BLaER1 treated with 17β-estradiol and CSF1 and Interleukin-3, amounts not matched to agents 10 nM and 100 nM (cell line): ENCODE results near the gene EIF2B2.
A peak's percentile ranks its signal among the peaks of the same experiment; 100 is the strongest.

ENCODE experiments used
- H3K27ac ChIP-seq, 11 experiments: shearing (Covaris generic); formaldehyde crosslinking; 2 replicates each; pipeline ENCODE4 v1.8.1; 2022
- H3K27me3 ChIP-seq, 11 experiments: shearing (Covaris generic); formaldehyde crosslinking; 2 replicates each; pipeline ENCODE4 v1.8.1; 2022
- H3K36me3 ChIP-seq, 11 experiments: shearing (Covaris generic); formaldehyde crosslinking; 2 replicates each; pipeline ENCODE4 v1.8.1; 2022
- H3K4me1 ChIP-seq, 10 experiments: shearing (Covaris generic); formaldehyde crosslinking; 2 replicates each; pipeline ENCODE4 v1.8.1; 2022
- H3K4me2 ChIP-seq, 11 experiments: shearing (Covaris generic); formaldehyde crosslinking; 2 replicates each; pipeline ENCODE4 v1.8.1; 2022
- H3K4me3 ChIP-seq, 10 experiments: shearing (Covaris generic); formaldehyde crosslinking; 2 replicates each; pipeline ENCODE4 v1.8.1; 2022
- H3K9ac ChIP-seq, 11 experiments: shearing (Covaris generic); formaldehyde crosslinking; 2 replicates each; pipeline ENCODE4 v1.8.1; 2022
- H3K9me3 ChIP-seq, 11 experiments: shearing (Covaris generic); formaldehyde crosslinking; replicated peaks in 1 of 11; 2 replicates each; pipeline ENCODE4 v1.8.1; 2022
- H4K20me1 ChIP-seq, 11 experiments: shearing (Covaris generic); formaldehyde crosslinking; 2 replicates each; pipeline ENCODE4 v1.8.1; 2022
- Cebpa-rat ChIP-seq, 11 experiments: shearing (Covaris generic); IDR thresholded peaks; 2 replicates each; pipeline ENCODE4 v1.8.1; 2022

The EIF2B2 gene

GRCh38 chr14:74965486-74966153, 37.1 kb upstream of the EIF2B2 start:
- no peak for TF ChIP-seq Cebpa-rat (IDR thresholded peaks at IDR 0.05)
- Histone ChIP-seq H3K4me3 (no peak overlapping the region), H3K27ac (no peak overlapping the region), H4K20me1 (no peaks in the 10 kb centered on the region), H3K9ac (no peak overlapping the region), H3K9me3 (no peaks in the 10 kb centered on the region), H3K4me2 (0 out of 22 replicates have a peak overlapping the region, but pooled peaks of 1 of the 11 experiments have one; percentile 7), H3K27me3 (no peaks in the 10 kb centered on the region), H3K4me1 (peaks cover 11 to 25% (median 21%) of the 10 kb centered on the region in 10 experiments; a peak in 19 of 20 replicates), H3K36me3 (no peaks in the 10 kb centered on the region)

DNA sequence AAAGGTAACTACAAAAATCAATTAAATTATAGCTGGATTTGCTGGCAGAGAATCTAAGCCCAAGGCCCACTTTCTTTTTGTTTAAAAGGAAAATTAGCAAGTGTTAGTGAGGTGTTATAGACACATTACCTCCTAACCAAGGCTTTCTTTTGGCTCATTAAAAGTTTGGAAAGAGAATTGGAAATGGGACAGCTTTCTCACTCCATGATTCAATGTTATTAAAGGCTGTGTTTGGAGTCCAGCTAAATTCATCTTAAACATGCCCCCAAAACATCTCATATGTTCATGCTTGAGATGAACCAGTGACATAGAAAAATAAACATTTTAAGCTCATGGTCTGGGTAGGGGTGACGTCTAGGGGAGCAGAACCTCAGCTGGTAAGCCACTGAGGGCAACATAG, 33.9 kb upstream of the EIF2B2 start:
- no peak overlapping the region for H3K27ac ChIP-seq
- no peak for TF ChIP-seq Cebpa-rat (IDR thresholded peaks at IDR 0.05)
- no peaks in the 10 kb centered on the region for H3K27me3 ChIP-seq
- H3K4me1 ChIP-seq, result peaks cover 10 to 18% (median 13%) of the 10 kb centered on the region in 10 experiments
- no peak overlapping the region for H3K4me3 ChIP-seq
- H4K20me1 ChIP-seq, result no peaks in the 10 kb centered on the region
- H3K9me3 ChIP-seq, result no peaks in the 10 kb centered on the region
- H3K36me3 ChIP-seq, result no peaks in the 10 kb centered on the region
- no peak overlapping the region for H3K9ac ChIP-seq
- H3K4me2 ChIP-seq, result no peak overlapping the region

- H3K9me3 ChIP-seq, result no peaks in the 10 kb centered on the region
- TF ChIP-seq Cebpa-rat (IDR thresholded peaks at IDR 0.05), result no peak
- peaks cover 12 to 33% (median 21%) of the 10 kb centered on the region in 10 experiments for H3K4me1 ChIP-seq
- H3K4me2 ChIP-seq, result peak overlapping the region; percentile 30 to 88 (median 57)
- H3K36me3 ChIP-seq, result no peaks in the 10 kb centered on the region
- H3K9ac ChIP-seq, result peak overlapping the region in 8 of 11 experiments; percentile 19 to 41 (median 28); a peak in 7 of 22 replicates
- H4K20me1 ChIP-seq, result no peaks in the 10 kb centered on the region
- H3K27ac ChIP-seq, result peak overlapping the region; percentile 28 to 67 (median 53); a peak in 17 of 22 replicates
- H3K27me3 ChIP-seq, result no peaks in the 10 kb centered on the region
- no peak overlapping the region for H3K4me3 ChIP-seq
Observed at GRCh38 chr14:74973003-74973653, 29.6 kb upstream of the EIF2B2 start.

DNA sequence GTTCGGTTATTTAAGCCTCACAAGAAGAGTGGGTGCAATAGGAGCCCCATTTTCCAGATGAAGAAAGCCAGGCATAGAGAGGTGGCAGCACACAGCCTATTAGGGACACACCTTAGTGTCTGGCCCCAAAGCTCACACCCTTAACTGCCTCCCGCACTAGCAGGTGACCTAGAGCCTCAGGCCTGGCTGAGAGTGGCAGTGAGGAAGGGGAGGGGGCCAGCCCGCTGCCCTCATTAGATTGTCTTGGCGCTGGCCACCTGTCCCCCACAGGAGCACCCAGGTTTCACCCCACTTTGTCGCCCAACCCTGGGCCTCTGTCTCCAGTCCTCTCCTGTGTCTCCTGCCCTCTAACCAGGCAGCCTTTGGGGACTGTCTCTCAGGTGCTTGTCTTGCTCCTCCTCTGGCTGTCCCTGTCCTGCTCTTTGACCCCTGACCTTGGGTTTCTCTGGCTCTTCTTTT, 28.8 kb upstream of the EIF2B2 start:
- no peaks in the 10 kb centered on the region for H4K20me1 ChIP-seq
- peaks cover 12 to 33% (median 22%) of the 10 kb centered on the region in 10 experiments for H3K4me1 ChIP-seq
- H3K9me3 ChIP-seq, result no peaks in the 10 kb centered on the region
- peak overlapping the region in 6 of 11 experiments; percentile 15 to 88 (median 68); a peak in 8 of 22 replicates for H3K4me2 ChIP-seq
- H3K27ac ChIP-seq, result peak overlapping the region in 4 of 11 experiments; percentile 42 to 67 (median 62); a peak in 6 of 22 replicates
- TF ChIP-seq Cebpa-rat (IDR thresholded peaks at IDR 0.05), result no peak
- H3K27me3 ChIP-seq, result no peaks in the 10 kb centered on the region
- H3K9ac ChIP-seq, result 0 out of 22 replicates have a peak overlapping the region, but pooled peaks of 1 of the 11 experiments have one; percentile 32
- no peak overlapping the region for H3K4me3 ChIP-seq
- no peaks in the 10 kb centered on the region for H3K36me3 ChIP-seq

- Histone ChIP-seq H3K4me1 (peaks cover 12 to 33% (median 23%) of the 10 kb centered on the region in 10 experiments), H3K36me3 (no peaks in the 10 kb centered on the region), H3K27me3 (no peaks in the 10 kb centered on the region), H3K9ac (no peak overlapping the region), H3K27ac (peak overlapping the region in 2 of 11 experiments; percentile 60 to 67; a peak in 2 of 22 replicates), H3K9me3 (no peaks in the 10 kb centered on the region), H3K4me2 (peak overlapping the region in 4 of 11 experiments; percentile 62 to 88 (median 79); a peak in 6 of 22 replicates), H4K20me1 (no peaks in the 10 kb centered on the region), H3K4me3 (no peak overlapping the region)
- TF ChIP-seq Cebpa-rat (IDR thresholded peaks at IDR 0.05), result no peak
Observed at GRCh38 chr14:74974364-74975058, 28.2 kb upstream of the EIF2B2 start.

- Histone ChIP-seq H3K9ac (no peak overlapping the region), H3K4me3 (no peak overlapping the region), H3K4me2 (peak overlapping the region in 2 of 11 experiments; percentile 75 to 88; a peak in 2 of 22 replicates)
Observed at GRCh38 chr14:74975059-74975810, 27.5 kb upstream of the EIF2B2 start.

DNA sequence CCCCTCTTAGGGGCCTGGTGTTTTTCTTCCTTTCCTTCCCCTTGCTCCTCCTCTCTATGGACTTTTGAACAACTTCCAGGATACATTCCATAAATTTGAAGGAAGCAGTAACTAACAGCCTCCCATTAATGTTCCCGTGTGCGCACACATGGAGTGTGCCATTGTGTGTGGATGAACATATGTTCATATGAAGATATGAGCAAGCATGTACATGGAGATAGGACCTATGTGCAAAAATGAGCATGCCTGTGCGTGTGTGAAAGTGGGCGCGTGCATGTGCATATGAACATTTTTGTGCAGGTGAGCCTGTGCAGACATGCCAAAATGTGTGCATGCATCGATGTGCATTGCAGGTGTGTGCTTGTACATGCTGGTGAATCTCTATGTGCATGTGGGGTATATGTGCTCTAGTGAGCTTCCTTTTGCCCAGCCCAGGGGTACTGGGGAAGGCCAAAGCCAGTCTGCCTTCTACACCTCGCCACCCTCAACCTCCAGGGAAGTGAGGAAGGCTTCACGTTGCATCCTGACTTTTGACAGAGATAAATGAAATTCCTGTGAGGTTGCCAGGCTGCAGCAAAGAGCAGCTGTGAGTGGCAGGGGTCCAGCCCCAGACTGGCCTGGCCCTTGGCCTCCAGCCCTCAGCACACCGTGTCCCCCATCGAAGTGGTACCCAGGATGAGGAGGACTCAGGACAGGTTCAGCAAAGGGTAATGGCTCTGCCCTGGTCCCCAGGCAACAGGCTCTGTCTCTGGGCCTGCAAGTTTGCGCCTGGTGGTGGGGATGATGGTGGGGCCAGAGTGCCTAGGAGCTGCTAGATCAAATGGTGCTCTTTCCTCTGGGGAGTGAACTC, 26.2 kb upstream of the EIF2B2 start:
- Histone ChIP-seq H3K9me3 (no peaks in the 10 kb centered on the region), H3K4me1 (peaks cover 21 to 49% (median 35%) of the 10 kb centered on the region in 10 experiments), H3K27me3 (no peaks in the 10 kb centered on the region), H3K9ac (no peak overlapping the region), H3K36me3 (no peaks in the 10 kb centered on the region), H3K4me2 (no peak overlapping the region), H3K27ac (no peak overlapping the region), H4K20me1 (no peaks in the 10 kb centered on the region), H3K4me3 (no peak overlapping the region)
- TF ChIP-seq Cebpa-rat (IDR thresholded peaks at IDR 0.05), result no peak

More at GRCh38 chr14:74975059-74975810, 27.5 kb upstream of the EIF2B2 start:
- Histone ChIP-seq H4K20me1 (no peaks in the 10 kb centered on the region), H3K9me3 (no peaks in the 10 kb centered on the region), H3K36me3 (no peaks in the 10 kb centered on the region), H3K27ac (no peak overlapping the region), H3K27me3 (no peaks in the 10 kb centered on the region), H3K4me1 (peaks cover 12 to 36% (median 23%) of the 10 kb centered on the region in 10 experiments)
- TF ChIP-seq Cebpa-rat (IDR thresholded peaks at IDR 0.05), result no peak
